ENCODE data around the gene MAP2K3.

DNA sequence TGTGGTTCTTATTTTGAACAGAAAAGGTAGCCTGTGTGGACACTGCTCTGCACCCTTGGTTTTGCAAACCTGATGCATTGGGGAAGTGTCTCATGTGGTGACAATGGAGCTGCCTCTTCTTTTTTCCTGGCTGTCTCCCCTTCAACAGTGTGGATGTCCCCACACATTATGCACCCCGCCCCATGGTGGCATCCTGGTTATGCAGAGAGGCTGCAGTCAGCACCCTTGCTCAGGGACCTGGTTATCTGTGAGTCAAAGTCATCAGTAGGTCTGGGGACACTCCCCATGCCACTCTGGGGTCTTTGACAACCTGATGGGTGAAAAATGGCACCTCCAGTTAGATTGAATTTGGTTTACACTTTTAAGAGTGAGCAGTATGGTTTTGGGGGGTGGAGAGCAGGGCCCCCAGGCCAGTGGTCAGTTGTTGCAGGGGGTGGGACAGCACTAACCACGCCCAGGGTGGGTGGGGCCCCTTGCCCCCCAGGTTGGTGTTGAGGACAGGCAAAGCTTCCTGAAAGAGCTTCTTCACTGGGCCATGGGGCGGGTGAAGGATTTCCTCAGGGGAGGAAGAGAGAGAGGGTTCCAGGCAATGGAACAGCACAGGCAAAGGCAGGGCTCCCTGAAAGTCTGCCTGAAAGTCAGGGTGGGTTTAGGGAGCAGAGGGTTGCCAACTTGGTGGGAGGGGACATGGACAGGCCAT is 67.0 kb downstream of the MAP2K3 start:
- no peak for TF ChIP-seq CTCF (IDR thresholded peaks at IDR 0.05)
- no peak for TF ChIP-seq POLR2A (IDR thresholded peaks at IDR 0.05)

All from adrenal gland (tissue), 5 donors.